Kidney capillary endothelial cell (primary cell): Measurements from ENCODE around the gene SFXN5.

Experiments
- DNase-seq: peaks from one replicate; pipeline ENCODE4 v3.0.0-alpha.2; 2018; ENCODE audit warnings: low spot score

Gene SFXN5

DNA sequence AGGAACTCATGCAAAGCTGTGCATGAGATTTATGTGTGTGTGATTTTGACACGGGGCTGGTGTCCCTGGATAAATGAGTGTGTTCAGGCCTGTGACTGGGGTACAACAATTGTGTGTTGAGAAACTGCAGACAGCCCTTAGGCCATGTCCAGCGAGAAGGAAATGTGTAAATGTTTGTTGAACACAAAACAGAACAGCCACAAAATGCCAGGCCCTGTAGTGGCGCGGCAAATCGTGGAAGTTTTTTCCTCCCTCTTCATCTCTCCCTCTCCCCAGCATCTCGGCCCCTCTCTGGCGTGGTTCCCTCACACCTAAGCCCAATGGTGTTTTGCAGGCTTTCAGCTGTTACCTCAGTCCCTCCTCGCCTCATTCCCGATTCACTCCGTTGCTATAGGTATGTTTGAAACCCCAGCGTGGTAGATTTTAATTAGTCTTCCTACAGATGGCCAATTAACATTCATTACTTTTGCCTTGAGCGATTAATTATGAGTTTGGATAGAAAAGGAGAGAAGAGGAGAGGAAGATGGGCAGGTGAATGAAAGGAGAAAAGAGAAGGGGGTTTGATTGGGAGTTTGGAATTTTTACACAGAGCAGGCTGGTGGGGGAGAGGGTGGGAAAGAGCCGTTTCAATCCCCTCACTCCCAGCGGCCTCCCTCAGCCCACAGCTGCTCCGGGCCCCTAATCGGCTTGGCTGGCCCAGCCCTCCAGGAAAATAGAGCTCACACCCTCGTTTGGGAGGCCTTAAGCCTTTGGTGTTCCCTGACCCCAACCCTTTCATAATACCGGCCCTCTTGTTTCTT, 173.5 kb downstream of the SFXN5 start:
- no peak for DNase-seq

DNA sequence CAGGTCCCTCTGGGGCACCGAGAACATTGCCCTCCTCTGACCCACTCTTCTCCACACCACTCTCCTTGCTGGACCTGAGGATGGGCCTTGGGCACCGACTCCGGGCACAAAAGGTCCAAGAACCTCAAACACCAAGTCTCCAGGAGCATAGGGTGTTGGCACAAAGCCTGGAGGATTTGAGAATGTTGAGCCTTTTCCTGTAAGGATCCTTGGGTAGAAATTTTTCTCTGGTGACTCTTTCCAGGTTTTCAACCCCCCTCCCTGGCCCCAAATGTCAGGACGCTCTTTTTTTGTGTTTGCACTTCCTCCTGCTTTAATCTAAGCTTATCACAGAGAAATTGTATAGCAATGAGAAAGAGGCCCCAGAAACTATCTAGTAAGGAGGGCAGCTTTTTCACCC, 175.1 kb downstream of the SFXN5 start:
- DNase-seq, result no peak

DNA sequence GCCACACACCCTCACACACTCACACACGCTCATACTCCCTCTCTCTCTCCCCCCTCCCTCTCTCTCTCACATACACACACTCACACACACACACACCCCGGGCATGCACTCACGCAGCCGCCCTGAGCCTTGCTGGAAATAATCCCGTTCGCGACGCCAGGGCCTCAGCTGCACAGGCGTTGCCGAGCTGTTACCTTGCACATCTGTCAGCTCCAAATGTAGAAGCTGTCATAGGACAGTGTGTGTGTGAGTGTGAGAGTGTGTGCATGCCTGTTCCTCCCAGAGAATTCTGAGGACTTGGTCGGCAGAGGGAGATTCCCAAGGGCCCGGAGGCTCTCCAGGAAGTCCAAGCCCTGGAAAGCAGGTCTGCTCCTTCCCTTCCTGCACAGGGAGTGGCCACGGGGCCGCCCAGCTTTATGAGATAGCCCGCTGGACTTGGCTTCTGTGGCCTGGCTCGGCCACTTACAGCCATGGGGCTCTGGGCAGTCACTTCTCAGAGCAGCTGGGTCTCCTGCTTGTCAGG, 175.7 kb downstream of the SFXN5 start:
- DNase-seq, result no peak

DNA sequence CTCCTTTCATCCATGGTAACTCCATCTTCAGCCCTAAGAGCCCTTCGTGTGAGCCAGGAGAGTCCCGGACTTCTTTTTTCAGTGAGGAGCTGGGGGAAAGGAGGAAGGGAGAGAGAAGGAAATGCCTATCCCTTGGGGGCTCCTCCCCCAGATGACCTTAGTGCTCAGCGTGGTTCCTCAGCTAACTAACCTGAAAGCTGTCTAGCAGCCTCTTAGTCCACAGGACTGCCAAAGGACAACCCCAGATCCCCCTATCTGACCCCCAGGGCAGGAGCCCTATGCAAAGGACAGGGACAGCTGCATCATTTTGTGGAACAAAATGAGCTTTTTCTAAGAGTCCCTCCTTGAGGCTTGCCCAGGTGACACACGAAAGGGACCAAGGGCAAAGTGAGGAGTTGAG, 176.4 kb downstream of the SFXN5 start:
- DNase-seq, result no peak

DNA sequence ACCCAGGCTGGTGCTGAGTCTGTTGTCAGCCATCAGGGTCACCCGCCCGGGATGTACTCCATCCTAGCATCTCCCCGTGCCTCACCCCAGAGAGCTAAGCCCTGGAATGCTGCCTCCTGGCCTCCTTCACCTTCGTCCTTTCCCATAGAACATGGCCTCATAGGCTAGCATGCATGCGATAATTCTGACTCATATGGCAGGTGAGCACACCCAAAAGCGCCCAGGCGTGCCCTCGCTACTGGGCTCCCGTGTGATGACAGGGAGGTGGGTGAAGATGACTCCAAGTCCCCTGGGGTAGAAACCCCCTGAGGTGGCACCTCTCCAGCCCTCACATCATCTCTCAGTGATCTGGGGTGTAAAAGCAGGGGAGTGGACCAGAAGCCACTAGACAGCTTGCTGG, 177.0 kb downstream of the SFXN5 start:
- DNase-seq, result no peak

DNA sequence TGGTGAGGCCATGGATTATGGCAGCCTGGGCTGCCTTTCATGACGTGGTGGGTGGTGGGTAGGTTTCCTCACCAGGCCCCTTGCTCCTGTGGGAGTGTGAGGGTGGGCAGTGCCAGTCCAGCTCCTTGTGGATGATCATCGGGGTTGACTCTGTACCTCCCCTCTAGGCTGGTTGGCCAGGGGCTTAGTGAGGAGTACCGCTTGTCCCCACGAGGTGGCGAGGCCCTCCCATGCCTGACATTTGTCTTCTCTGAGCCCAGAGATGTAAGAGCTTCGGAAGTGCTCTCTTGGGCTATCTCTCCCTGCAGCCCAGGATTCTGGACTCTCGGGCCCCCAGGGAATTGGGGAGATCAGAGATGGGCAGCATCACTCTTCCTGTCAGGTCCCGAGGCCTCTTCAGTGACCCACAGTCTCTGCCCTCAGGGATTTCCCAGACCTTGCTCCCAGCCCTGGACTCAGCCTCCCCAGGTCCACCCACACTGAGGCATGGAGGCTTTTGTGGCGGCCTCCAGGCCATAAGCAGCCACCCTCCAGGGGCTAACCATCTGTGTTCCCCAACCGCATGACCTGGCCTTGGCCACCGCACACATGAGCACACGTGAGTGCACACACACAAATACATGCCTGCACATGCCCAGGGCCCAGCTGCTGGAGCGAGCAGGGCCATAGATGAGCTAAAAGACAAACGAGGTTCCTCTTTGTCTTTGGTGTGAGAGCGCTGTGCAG, 177.8 kb downstream of the SFXN5 start:
- DNase-seq, result peak; percentile 64

DNA sequence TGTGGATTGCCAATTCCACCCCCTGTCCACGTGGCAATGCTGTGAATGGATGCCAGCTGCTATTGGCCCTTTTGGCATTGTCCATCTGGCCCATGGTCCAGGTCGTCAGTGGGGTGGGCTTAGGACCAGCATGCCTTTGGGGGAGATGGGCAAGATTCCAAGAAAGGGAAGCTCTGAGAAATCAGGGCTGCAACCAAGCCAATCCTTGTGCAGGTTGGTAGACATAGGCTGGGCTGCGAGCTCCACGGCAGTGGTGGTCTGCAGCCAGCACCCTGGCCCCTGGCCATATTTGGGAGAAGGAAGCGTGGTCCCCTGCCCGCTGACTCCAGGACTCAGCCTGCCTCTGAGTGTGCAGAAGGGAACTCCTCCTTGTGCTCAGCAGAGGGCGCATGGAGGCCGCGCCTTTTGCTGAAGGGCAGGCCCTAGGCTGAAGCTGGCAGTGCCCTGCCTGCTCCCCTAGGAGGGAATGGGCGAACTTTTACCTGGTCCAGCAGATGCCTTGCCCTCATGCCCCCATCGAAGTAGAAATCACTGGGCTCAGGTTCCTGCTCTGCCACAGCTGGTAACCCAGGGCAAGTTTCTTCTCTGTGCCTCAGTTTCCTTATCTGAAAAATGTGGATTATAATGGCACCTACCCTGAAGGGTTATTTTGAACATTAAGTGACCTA, 178.9 kb downstream of the SFXN5 start:
- DNase-seq, result peak; percentile 65
